H9 (cell line): Measurements from ENCODE around the gene GABARAPL2. TPM values are rescaled to one million over a fixed set of nuclear protein-coding genes. Genes with fewer than 3 reads are reported as not detected.

Source experiments
- DNase-seq: peaks from one replicate; pipeline ENCODE4 v3.0.0-alpha.2; 2017
- H2AFZ ChIP-seq: one replicate; pipeline ENCODE4 v1.6.1; 2013; ENCODE audit warnings: mild to moderate bottlenecking, low read length, control low read depth, moderate library complexity
- H2AK5ac ChIP-seq: 2 replicates; pipeline ENCODE4 v1.6.1; 2013; ENCODE audit warnings: low read length, control low read depth, mixed read lengths; ENCODE audit not compliant: insufficient read length
- H2BK120ac ChIP-seq: one replicate; pipeline ENCODE4 v1.6.1; 2013; ENCODE audit warnings: low read depth, mild to moderate bottlenecking, low read length, control low read depth, inconsistent platforms; ENCODE audit not compliant: poor library complexity, severe bottlenecking
- H2BK12ac ChIP-seq: 2 replicates; pipeline ENCODE4 v1.6.1; 2013; ENCODE audit warnings: low read length, control low read depth, mixed read lengths, low read depth; ENCODE audit not compliant: insufficient read length
- H2BK15ac ChIP-seq: 2 replicates; pipeline ENCODE4 v1.6.1; 2013; ENCODE audit warnings: low read depth, low read length, control low read depth
- H2BK20ac ChIP-seq: one replicate; pipeline ENCODE4 v1.6.1; 2013; ENCODE audit warnings: low read depth, mild to moderate bottlenecking, low read length, control low read depth, inconsistent platforms; ENCODE audit not compliant: poor library complexity, severe bottlenecking
- H2BK5ac ChIP-seq: 2 replicates; pipeline ENCODE4 v1.6.1; 2013; ENCODE audit warnings: low read length, control low read depth, mixed read lengths; ENCODE audit not compliant: insufficient read length
- H3K14ac ChIP-seq: 2 replicates; pipeline ENCODE4 v1.6.1; 2013; ENCODE audit warnings: low read length, control low read depth; ENCODE audit not compliant: insufficient read depth
- H3K18ac ChIP-seq: 2 replicates; pipeline ENCODE4 v1.6.1; 2013; ENCODE audit warnings: low read depth, mild to moderate bottlenecking, mixed read lengths, low read length, control low read depth; ENCODE audit not compliant: insufficient read length
- H3K23ac ChIP-seq: 2 replicates; pipeline ENCODE4 v1.6.1; 2013; ENCODE audit warnings: low read length, control low read depth, mixed read lengths, low read depth; ENCODE audit not compliant: insufficient read length
- H3K23me2 ChIP-seq: 2 replicates; pipeline ENCODE4 v1.6.1; 2013; ENCODE audit warnings: low read depth, mild to moderate bottlenecking, mixed read lengths, low read length, control low read depth; ENCODE audit not compliant: insufficient read length, poor library complexity, severe bottlenecking
- H3K27ac ChIP-seq: 2 replicates; pipeline ENCODE4 v1.5.1; 2013; ENCODE audit warnings: low read length, control low read depth, mixed read lengths, low read depth; ENCODE audit not compliant: insufficient read length
- H3K27me3 ChIP-seq: 2 replicates; pipeline ENCODE4 v1.6.1; 2013; ENCODE audit warnings: low read length, control low read depth, inconsistent platforms; ENCODE audit not compliant: insufficient read depth
- H3K4ac ChIP-seq: 2 replicates; pipeline ENCODE4 v1.6.1; 2013; ENCODE audit warnings: low read depth, mild to moderate bottlenecking, control low read depth, inconsistent platforms, low read length, moderate library complexity
- H3K4me1 ChIP-seq: 2 replicates; pipeline ENCODE4 v1.6.1; 2013; ENCODE audit warnings: low read length, control low read depth, inconsistent platforms; ENCODE audit not compliant: insufficient read depth
- H3K4me2 ChIP-seq: 2 replicates; pipeline ENCODE4 v1.6.1; 2013; ENCODE audit warnings: low read length, control low read depth, mixed read lengths; ENCODE audit not compliant: insufficient read length, insufficient read depth
- H3K56ac ChIP-seq: 2 replicates; pipeline ENCODE4 v1.6.1; 2013; ENCODE audit warnings: low read depth, mild to moderate bottlenecking, mixed read lengths, low read length, control low read depth; ENCODE audit not compliant: insufficient read length
- H3K79me1 ChIP-seq: 2 replicates; pipeline ENCODE4 v1.6.1; 2013; ENCODE audit warnings: low read depth, mild to moderate bottlenecking, moderate library complexity, low read length, control low read depth, inconsistent platforms; ENCODE audit not compliant: insufficient read depth, poor library complexity, severe bottlenecking
- H3K79me2 ChIP-seq: 2 replicates; pipeline ENCODE4 v1.6.1; 2013; ENCODE audit warnings: low read length, control low read depth, inconsistent platforms; ENCODE audit not compliant: insufficient read depth
- H3K9ac ChIP-seq: 2 replicates; pipeline ENCODE4 v1.6.1; 2013; ENCODE audit warnings: low read length, control low read depth, mixed read lengths; ENCODE audit not compliant: insufficient read length; ENCODE audit errors: extremely low read depth
- H3K9me3 ChIP-seq: one replicate; pipeline ENCODE4 v1.6.1; 2013; ENCODE audit warnings: low read depth, low read length, inconsistent platforms; ENCODE audit not compliant: control insufficient read depth
- H3T11ph ChIP-seq: one replicate; pipeline ENCODE4 v1.6.1; 2013; ENCODE audit warnings: mild to moderate bottlenecking, low read length, control low read depth, inconsistent platforms
- H4K20me1 ChIP-seq: one replicate; pipeline ENCODE4 v1.6.1; 2013; ENCODE audit not compliant: control insufficient read depth, insufficient read length, insufficient read depth
- H4K5ac ChIP-seq: 2 replicates; pipeline ENCODE4 v1.6.1; 2013; ENCODE audit warnings: low read depth, mild to moderate bottlenecking, mixed read lengths, low read length, control low read depth; ENCODE audit not compliant: insufficient read length
- H4K8ac ChIP-seq: replicated peaks from 2 replicates; pipeline ENCODE4 v1.6.1; 2013; ENCODE audit warnings: low read length, control low read depth, mixed read lengths, low read depth; ENCODE audit not compliant: insufficient read length
- H4K91ac ChIP-seq: 2 replicates; pipeline ENCODE4 v1.6.1; 2013; ENCODE audit warnings: low read depth, mild to moderate bottlenecking, moderate library complexity, mixed read lengths, low read length, control low read depth; ENCODE audit not compliant: insufficient read length
- H3K27ac Mint-ChIP-seq, 3 experiments: 2 replicates in 2 of 3; 3 replicates in 1 of 3; pipeline ENCODE4 v1.8.0; 2020 to 2021; ENCODE audit warnings: mixed read lengths in 3 of 3, mild to moderate bottlenecking in 1 of 3, moderate library complexity in 1 of 3
- H3K27me3 Mint-ChIP-seq: 2 replicates; pipeline ENCODE4 v1.8.0; 2021; ENCODE audit warnings: low read depth, mild to moderate bottlenecking, moderate library complexity, mixed read lengths
- H3K36me3 Mint-ChIP-seq, 3 experiments: 2 replicates in 2 of 3; 3 replicates in 1 of 3; pipeline ENCODE4 v1.8.0; 2020 to 2021; ENCODE audit warnings: low read depth in 3 of 3, mixed read lengths in 3 of 3; ENCODE audit not compliant: insufficient read depth in 1 of 3
- H3K4me1 Mint-ChIP-seq, 2 experiments: 2 replicates each; pipeline ENCODE4 v1.8.0; 2020; ENCODE audit warnings: mixed read lengths in 2 of 2
- H3K4me3 Mint-ChIP-seq, 2 experiments: 2 replicates in 1 of 2; 3 replicates in 1 of 2; pipeline ENCODE4 v1.8.0; 2020 to 2021; ENCODE audit warnings: mild to moderate bottlenecking in 2 of 2, mixed read lengths in 2 of 2, moderate library complexity in 1 of 2
- H3K9me3 Mint-ChIP-seq, 2 experiments: 2 replicates in 1 of 2; 3 replicates in 1 of 2; pipeline ENCODE4 v1.8.0; 2020; ENCODE audit warnings: mild to moderate bottlenecking in 2 of 2, mixed read lengths in 2 of 2, moderate library complexity in 1 of 2
- CTCF ChIP-seq: fragments of 200-600 bp; sonication (generic); conservative IDR thresholded peaks from 3 replicates; pipeline ENCODE4 v1.8.0; 2021; ENCODE audit warnings: antibody characterized with exemption, mild to moderate bottlenecking
- WGBS: extraction: QIAGEN DNeasy Blood & Tissue Kit; methylation state at CpG from one replicate; pipeline ENCODE4 v1.1.7; 2013; ENCODE audit warnings: missing lambda C conversion rate, low lambda C conversion rate, mixed read lengths; ENCODE audit not compliant: insufficient read length; ENCODE audit errors: extremely low coverage; 5-methylcytosine and 5-hydroxymethylcytosine counted together
- total RNA-seq: library from RNA; stranded (reverse); gene quantifications from 2 replicates; pipeline ENCODE4 v1.2.1, GENCODE V29; 2021

Gene GABARAPL2
- total RNA-seq, 1 experiment from 2014 or later: 62.6 TPM

GRCh38 chr16:75620326-75621169 is 54.4 kb downstream of the GABARAPL2 start:
- Histone ChIP-seq H3K9me3 (no peaks in the 10 kb centered on the region), H2AK5ac (no peak overlapping the region), H3K4me1 (no peaks in the 10 kb centered on the region), H4K91ac (no peak overlapping the region), H3K4me2 (no peak overlapping the region), H3K4ac (no peak overlapping the region), H2BK12ac (no peak overlapping the region), H2BK15ac (no peak overlapping the region), H2BK5ac (no peak overlapping the region), H2BK20ac (no peak overlapping the region), H2BK120ac (no peak overlapping the region), H4K8ac (no peak overlapping the region), H3K23ac (no peak overlapping the region), H3K27me3 (no peaks in the 10 kb centered on the region), H3K79me2 (no peaks in the 10 kb centered on the region), H3K56ac (no peak overlapping the region), H3K9ac (no peak overlapping the region), H3T11ph (no peak overlapping the region), H3K18ac (no peak overlapping the region), H3K14ac (no peak overlapping the region), H3K23me2 (peaks cover 11% of the 10 kb centered on the region), H2AFZ (no peak overlapping the region), H4K20me1 (no peaks in the 10 kb centered on the region), H4K5ac (no peak overlapping the region), H3K27ac (no peak overlapping the region), H3K79me1 (no peaks in the 10 kb centered on the region)
- Mint-ChIP-seq H3K4me3 (no peak overlapping the region), H3K36me3 (peaks cover 22 to 46% (median 39%) of the 10 kb centered on the region in 3 experiments; a peak in 6 of 7 replicates), H3K4me1 (peaks cover 15 to 17% of the 10 kb centered on the region in 2 experiments), H3K27me3 (peaks cover 1% of the 10 kb centered on the region; the same call in 1 of the 2 replicates), H3K27ac (no peak overlapping the region; a peak in 1 of 7 replicates), H3K9me3 (no peaks in the 10 kb centered on the region)
- no peak for TF ChIP-seq CTCF
- no CpG with 5 or more reads among the region's 20 CpGs for WGBS
- no peak for DNase-seq
